Measurements from ENCODE around the gene KIAA0513. TPM values are rescaled to one million over a fixed set of nuclear protein-coding genes. Genes with fewer than 3 reads are reported as not detected.

KIAA0513 gene
- total RNA-seq, 1 donor from 2014 or later: 10.6 TPM

DNA sequence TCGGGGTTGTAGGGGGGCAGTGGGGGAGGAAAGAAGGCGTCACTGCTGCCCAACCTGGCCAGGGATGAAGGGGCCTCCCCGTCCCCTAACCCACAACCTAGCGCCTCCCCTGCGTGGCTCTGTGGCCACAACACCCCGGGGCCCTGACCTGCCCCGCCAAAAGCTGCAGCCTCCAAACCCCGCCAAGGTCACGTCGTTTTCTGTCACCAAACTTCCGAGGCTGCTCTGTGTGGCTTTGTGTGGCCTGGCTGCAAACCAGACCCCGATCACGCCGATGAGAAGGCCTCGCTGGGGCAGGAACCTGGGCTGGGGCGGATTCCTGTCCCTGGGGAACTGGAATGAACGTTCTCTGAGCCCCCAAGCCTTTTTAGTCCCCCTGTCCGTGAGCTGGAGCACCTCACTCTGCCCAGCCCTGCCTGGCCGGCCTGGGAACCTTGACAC is 115.2 kb downstream of the KIAA0513 start:
- Mint-ChIP-seq H3K36me3 (ENCODE audit: unreplicated experiment) (no peaks in the 10 kb centered on the region), H3K4me3 (ENCODE audit: unreplicated experiment) (no peak overlapping the region), H3K27me3 (ENCODE audit: unreplicated experiment) (no peaks in the 10 kb centered on the region), H3K27ac (ENCODE audit: unreplicated experiment) (no peak overlapping the region), H3K9me3 (ENCODE audit: unreplicated experiment) (no peaks in the 10 kb centered on the region), H3K4me1 (ENCODE audit: unreplicated experiment) (peaks cover 28% of the 10 kb centered on the region)
- TF ChIP-seq CTCF (IDR thresholded peaks at IDR 0.05): no peak
- DNase-seq (ENCODE audit: extremely low spot score, unreplicated experiment): no peak

Other genes starting within 250 kb of the KIAA0513 start
- 3.3 and 3.5 TPM in 2 replicates for gene CRISPLD2, start 207.8 kb upstream of the KIAA0513 start, total RNA-seq
- gene ZDHHC7, start 16.3 kb upstream of the KIAA0513 start, total RNA-seq: 53.6 and 53.7 TPM in 2 replicates
- gene CIBAR2, start 84.7 kb downstream of the KIAA0513 start, total RNA-seq: not detected in 2 replicates